ENCODE measurements around the gene PIK3AP1.
"Not testable (repeated sequence)": the region's sequence is repeated elsewhere in the genome, so short reads cannot be mapped to it uniquely, and the experiment has no call there.

Gene PIK3AP1, protein sequence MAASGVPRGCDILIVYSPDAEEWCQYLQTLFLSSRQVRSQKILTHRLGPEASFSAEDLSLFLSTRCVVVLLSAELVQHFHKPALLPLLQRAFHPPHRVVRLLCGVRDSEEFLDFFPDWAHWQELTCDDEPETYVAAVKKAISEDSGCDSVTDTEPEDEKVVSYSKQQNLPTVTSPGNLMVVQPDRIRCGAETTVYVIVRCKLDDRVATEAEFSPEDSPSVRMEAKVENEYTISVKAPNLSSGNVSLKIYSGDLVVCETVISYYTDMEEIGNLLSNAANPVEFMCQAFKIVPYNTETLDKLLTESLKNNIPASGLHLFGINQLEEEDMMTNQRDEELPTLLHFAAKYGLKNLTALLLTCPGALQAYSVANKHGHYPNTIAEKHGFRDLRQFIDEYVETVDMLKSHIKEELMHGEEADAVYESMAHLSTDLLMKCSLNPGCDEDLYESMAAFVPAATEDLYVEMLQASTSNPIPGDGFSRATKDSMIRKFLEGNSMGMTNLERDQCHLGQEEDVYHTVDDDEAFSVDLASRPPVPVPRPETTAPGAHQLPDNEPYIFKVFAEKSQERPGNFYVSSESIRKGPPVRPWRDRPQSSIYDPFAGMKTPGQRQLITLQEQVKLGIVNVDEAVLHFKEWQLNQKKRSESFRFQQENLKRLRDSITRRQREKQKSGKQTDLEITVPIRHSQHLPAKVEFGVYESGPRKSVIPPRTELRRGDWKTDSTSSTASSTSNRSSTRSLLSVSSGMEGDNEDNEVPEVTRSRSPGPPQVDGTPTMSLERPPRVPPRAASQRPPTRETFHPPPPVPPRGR

GRCh38 chr10:96720422-96721206, at the start of gene PIK3AP1:
Gene PIK3AP1 (minus strand): TSS chr10:96720514. CDS start chr10:96720394, 120 bp downstream.
- peak; percentile 12 to 13 for DNase-seq (ENCODE audit: low read depth in 2 of 2)

GRCh38 chr10:96768136-96768535, 47.8 kb upstream of the PIK3AP1 start:
- DNase-seq (ENCODE audit: low read depth in 2 of 2), result no peak

DNA sequence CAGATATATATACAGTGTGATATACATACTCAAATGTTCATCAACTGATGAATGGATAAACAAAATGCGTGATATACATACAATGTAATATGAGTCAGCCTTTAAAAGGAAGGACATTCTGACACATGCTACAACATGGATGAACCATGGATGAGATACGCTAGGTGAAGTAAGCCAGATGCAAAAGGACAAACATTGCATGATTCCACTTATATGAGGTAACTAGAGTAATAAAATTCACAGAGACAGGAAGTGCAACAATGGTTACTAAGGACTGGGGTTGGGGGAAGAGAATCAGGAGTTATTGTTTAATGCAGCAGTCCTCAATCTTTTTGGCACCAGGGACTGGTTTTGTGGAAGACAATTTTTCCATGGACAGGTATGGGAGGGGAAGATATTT, 47.3 kb upstream of the PIK3AP1 start:
- DNase-seq (ENCODE audit: low read depth in 2 of 2), result no peak

- peak; percentile 49 to 73 for DNase-seq (ENCODE audit: low read depth in 2 of 2)
Observed at GRCh38 chr10:96765406-96766240, 45.3 kb upstream of the PIK3AP1 start.

DNA sequence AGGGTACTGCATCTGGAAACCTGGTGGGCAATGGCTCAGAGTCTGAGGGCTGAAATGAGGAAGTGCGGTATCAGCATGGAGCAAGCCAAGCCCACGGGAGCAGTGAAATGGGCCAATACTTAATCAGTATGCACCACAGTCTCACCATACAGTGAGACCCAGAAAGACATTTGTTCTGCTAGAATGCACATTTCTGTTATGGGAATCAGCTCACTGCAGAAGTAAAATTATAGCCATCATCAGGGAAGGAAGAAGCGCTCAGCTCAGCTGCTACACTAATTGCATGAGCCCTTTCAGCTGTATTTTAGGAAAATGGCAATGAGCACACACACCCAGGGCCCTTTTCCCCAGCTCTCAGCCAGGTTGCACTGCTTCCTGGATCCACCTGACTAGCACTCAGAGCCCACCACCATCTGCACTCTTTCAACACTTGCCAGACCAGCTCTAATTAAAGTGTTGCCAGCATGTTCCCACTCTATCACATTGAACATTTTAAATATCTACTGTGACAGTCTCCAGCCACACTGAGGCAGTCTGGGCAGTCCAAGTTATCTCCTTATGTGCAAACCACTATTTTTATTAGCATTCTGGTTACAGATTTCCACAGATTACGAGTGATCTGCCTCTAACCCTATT, 44.2 kb upstream of the PIK3AP1 start:
- DNase-seq (ENCODE audit: low read depth in 2 of 2), result no peak

DNA sequence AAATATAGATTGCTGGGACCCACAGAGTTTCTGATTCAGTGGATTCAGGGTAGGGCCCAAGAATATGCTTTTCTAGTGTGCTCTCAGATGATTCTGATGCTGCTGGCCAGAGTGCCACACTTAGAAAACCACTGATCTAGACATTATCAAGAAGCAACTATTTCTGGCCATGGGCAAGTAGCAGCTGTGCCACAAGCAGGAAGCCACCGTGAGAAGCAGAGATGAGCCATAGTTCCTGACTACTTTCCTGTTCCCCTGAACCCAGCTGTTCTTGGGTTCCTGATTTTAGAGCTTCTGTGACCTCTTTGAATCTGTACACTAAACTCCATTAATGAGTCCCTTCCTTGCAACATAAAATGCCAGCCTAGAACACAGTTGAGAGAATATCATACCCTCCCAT, 38.1 kb upstream of the PIK3AP1 start:
- DNase-seq (ENCODE audit: low read depth in 2 of 2), result no peak

DNA sequence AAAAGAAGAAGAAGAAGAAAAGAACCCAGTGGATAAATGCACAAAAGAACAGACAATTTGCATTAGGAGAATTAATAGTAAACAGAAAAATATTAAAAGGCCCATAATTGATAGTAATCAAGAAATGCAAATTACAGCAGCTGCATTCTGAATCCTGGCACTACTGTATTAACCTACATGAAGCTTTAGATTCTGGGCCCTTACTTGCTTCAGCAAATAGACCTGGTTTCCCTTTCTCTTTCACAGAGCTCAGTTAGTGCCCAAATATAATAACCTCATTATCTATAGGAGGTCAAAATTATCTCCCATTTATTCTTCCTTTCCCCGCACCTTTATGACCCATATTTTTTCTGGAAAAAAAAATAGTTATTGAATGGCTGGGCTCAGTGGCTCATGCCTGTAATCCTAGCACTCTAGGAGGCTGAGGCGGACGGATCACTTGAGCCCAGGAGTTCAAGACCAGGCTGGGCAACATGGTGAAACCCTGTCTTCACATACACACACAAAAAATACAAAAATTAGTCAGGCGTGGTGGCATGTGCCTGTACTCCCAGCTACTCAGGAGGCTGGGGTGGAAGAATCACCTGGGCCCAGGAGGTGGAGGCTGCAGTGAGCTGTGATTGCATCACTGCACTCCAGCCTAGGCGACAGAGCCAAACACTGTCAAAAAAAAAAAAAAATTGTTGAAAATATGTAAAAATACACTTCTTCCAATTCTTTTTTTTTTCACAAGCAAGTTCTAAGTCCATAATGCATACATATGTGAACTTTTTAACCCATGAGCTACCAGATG, 36.0 kb upstream of the PIK3AP1 start:
- DNase-seq (ENCODE audit: low read depth in 2 of 2), result no peak

GRCh38 chr10:96753956-96754355, 33.6 kb upstream of the PIK3AP1 start:
- no peak for DNase-seq (ENCODE audit: low read depth in 2 of 2)

- no peak for DNase-seq (ENCODE audit: low read depth in 2 of 2)
Observed at GRCh38 chr10:96752375-96752774, 32.1 kb upstream of the PIK3AP1 start.

- not testable (repeated sequence) for DNase-seq (ENCODE audit: low read depth in 2 of 2)
Observed at GRCh38 chr10:96750316-96750715, 30.0 kb upstream of the PIK3AP1 start.

GRCh38 chr10:96747734-96748550, 27.6 kb upstream of the PIK3AP1 start:
- no peak for DNase-seq (ENCODE audit: low read depth in 2 of 2)

- no peak for DNase-seq (ENCODE audit: low read depth in 2 of 2)
Observed at GRCh38 chr10:96746503-96746902, 26.2 kb upstream of the PIK3AP1 start.

GRCh38 chr10:96745950-96746349, 25.6 kb upstream of the PIK3AP1 start:
- DNase-seq (ENCODE audit: low read depth in 2 of 2), result no peak

DNA sequence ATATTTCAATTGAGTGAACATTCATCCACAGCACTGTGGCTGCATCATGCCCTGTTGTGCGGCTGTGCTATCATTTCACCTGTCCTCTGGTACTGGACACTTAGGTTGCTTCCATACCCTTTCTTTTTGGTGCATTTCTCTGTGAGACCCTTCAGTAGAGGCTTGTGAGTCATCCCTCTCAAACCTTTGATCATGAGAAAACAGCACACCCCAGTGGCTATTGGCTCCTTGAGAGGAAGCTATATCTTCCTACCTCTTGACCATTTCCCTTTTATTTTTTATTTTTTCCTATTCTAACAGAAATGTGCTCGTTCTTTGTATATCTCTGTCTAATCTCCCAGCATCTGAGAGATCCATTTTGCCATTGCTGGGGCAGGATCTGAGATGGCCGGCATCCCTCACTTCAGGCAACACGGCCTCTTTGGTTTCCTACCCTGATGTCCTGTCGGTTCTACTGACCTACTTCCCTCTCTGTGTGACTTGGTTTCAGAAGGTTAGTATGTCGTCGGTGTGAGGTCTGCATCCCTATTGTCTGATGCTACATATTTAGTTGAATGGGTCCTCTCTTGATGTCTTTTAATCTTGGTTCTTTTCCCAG, 23.8 kb upstream of the PIK3AP1 start:
- DNase-seq (ENCODE audit: low read depth in 2 of 2), result no peak

DNA sequence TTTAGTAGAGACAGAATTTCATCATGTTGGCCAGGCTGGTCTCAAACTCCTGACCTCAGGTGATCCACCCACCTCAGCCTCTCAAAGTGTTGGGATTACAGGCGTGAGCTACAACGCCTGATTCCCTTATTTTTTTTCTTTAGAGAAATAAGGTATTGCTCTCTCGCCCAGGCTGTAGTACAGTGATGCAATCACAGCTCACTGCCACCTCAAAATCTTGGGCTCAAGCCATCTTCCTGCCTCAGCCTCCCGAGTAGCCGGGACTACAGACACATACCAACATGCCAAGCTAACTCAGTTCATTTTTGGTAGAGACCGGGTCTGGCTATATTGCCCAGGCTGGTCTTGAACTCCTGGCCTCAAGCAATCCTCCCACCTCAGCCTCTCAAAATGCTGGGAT, 21.2 kb upstream of the PIK3AP1 start:
- not testable (repeated sequence) for DNase-seq (ENCODE audit: low read depth in 2 of 2)

DNA sequence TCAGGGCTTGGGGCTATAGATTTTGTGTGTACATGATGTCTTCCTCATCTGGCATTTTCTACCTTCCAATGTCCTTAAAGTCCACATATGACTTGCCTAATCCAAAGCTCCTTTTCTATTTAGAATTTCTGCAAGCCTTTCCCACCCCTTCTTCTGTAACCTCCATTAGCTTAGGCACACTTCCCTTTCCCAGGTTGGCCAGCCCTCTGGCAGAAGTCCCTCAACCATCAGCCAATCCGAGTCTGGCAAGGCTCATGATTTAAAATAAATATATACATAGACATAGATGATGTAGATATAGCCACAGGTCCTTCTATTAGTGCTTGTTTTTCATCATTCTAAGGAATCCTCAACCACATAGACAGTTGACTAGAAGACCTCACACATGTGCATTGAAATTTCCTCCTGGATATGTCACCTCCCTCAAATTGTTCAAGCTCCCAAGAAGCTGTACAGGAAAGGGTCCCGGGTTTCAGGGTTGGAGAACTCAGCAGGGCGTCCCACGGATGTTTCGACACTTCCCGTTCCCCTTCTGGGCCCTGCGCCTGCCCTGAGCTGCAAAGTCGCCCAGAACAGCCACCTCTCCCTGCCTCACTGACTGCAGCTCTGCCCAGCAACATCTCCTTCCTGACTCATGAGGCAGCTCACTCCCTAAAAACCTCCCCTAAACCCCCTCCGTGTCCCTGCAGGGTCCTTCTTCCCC, 20.4 kb upstream of the PIK3AP1 start:
- DNase-seq (ENCODE audit: low read depth in 2 of 2), result no peak

DNA sequence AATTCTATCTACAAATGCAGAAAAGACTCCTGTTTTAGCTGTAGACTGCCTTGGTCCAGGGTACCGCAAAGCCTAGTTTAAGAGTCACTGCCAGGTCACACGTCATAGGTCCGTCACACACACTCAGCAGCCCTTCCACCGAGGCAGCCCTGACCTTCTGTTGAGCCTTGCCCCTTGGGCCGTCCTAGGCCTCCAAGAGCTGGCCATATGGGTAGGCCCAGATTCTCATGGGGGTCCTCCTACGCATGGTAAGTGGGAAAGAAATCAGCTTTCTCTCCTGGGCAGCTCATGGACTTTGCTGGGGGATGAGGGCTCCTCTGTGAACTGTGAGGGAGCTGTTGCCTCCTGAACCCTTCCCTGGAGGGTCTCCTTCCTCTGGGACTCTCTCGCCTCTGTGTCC, 19.8 kb upstream of the PIK3AP1 start:
- DNase-seq (ENCODE audit: low read depth in 2 of 2), result no peak

DNA sequence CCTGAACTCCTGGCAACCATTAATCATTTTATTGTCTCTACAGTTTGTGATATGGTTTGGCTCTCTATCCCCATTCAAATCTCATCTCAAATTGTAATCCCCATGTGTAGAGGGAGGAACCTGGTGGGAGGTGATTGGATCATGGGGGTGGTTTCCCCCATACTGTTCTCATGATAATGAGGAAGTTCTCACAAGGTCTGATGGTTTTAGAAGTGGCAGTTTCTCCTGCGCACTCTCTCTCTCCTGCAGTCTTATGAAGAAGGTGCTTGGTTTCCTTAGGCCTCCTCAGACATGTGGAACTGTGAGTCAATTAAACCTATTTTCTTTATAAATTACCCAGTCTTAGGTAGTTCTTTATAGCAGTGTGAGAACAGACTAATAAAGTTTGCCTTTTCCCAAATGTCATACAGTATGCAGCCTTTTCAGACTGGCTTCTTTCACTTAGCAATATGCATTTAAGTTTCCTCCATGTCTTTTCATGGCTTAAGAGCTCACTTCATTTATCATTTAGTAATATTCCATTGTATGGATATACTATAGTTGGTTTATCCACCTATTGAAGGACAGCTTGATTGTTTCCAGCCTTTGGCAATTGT, 17.1 kb upstream of the PIK3AP1 start:
- DNase-seq (ENCODE audit: low read depth in 2 of 2), result not testable (repeated sequence)

Measured in stimulated activated CD8-positive, alpha-beta memory T cell treated with anti-CD3 and anti-CD28 coated beads, Interleukin-7, amount 100 ng/mL, for 1 hour (primary cell).